DND-41 (cell line): ENCODE measurements around the gene BNIP2.

ENCODE experiments used
- ATAC-seq: fragments of 200-7000 bp; cut with Tn5 transposase; 3 replicates; pipeline ENCODE4 v1.9.1; 2021; ENCODE audit warnings: low read depth; ENCODE audit not compliant: insufficient read depth
- DNase-seq: peaks from one replicate; pipeline ENCODE4 v3.0.0-alpha.2; 2020
- H2AFZ ChIP-seq: 2 replicates; pipeline ENCODE4 v1.6.0; 2012; ENCODE audit warnings: low read depth, low read length
- H3K27ac ChIP-seq: 2 replicates; pipeline ENCODE4 v1.5.1; 2012; ENCODE audit warnings: low read length, inconsistent platforms
- H3K27me3 ChIP-seq: fragments of 200-600 bp; sonication (generic); 2 replicates; pipeline ENCODE4 v1.6.0; 2012; ENCODE audit warnings: low read length, mild to moderate bottlenecking, inconsistent platforms; ENCODE audit not compliant: insufficient read depth, poor library complexity
- H3K36me3 ChIP-seq: 2 replicates; pipeline ENCODE4 v1.5.1; 2012; ENCODE audit warnings: low read length, inconsistent platforms; ENCODE audit not compliant: insufficient read depth
- H3K4me1 ChIP-seq: 2 replicates; pipeline ENCODE4 v1.5.1; 2012; ENCODE audit warnings: mild to moderate bottlenecking, low read length; ENCODE audit not compliant: insufficient read depth
- H3K4me2 ChIP-seq: 2 replicates; pipeline ENCODE4 v1.6.0; 2012; ENCODE audit warnings: mild to moderate bottlenecking, moderate library complexity, low read length, inconsistent platforms; ENCODE audit not compliant: insufficient read depth
- H3K4me3 ChIP-seq, 2 experiments: fragments of 200-600 bp in 1 of 2; shearing (Covaris generic) in 1 of 2; 2 replicates each; pipeline ENCODE4 v1.5.1; 2012 to 2016; ENCODE audit warnings: inconsistent platforms in 2 of 2, low read length in 2 of 2, mild to moderate bottlenecking in 2 of 2, low read depth in 1 of 2, moderate library complexity in 1 of 2
- H3K79me2 ChIP-seq: 2 replicates; pipeline ENCODE4 v1.6.0; 2012; ENCODE audit warnings: low read length, inconsistent platforms; ENCODE audit not compliant: insufficient read depth
- H3K9ac ChIP-seq: 2 replicates; pipeline ENCODE4 v1.6.0; 2012; ENCODE audit warnings: low read depth, mild to moderate bottlenecking, inconsistent platforms, low read length, moderate library complexity
- H3K9me3 ChIP-seq: 2 replicates; pipeline ENCODE4 v1.5.1; 2012; ENCODE audit warnings: low read length, moderate library complexity, mild to moderate bottlenecking, inconsistent platforms; ENCODE audit not compliant: insufficient read depth, severe bottlenecking
- H4K20me1 ChIP-seq: 2 replicates; pipeline ENCODE4 v1.6.0; 2012; ENCODE audit warnings: low read length; ENCODE audit not compliant: insufficient read depth
- EZH2 ChIP-seq: IDR thresholded peaks from 3 replicates; pipeline ENCODE4 v1.6.1; 2012; ENCODE audit warnings: borderline replicate concordance, low read depth, mild to moderate bottlenecking, moderate library complexity, low read length, inconsistent platforms; ENCODE audit not compliant: severe bottlenecking
- TF ChIP-seq, protein P1 (sequence below): IDR thresholded peaks from 2 replicates; pipeline ENCODE4 v1.5.1; 2012; ENCODE audit warnings: borderline replicate concordance, low read length, moderate library complexity, mild to moderate bottlenecking; ENCODE audit not compliant: poor library complexity, severe bottlenecking; ENCODE audit errors: extremely low read depth

Gene BNIP2

DNA sequence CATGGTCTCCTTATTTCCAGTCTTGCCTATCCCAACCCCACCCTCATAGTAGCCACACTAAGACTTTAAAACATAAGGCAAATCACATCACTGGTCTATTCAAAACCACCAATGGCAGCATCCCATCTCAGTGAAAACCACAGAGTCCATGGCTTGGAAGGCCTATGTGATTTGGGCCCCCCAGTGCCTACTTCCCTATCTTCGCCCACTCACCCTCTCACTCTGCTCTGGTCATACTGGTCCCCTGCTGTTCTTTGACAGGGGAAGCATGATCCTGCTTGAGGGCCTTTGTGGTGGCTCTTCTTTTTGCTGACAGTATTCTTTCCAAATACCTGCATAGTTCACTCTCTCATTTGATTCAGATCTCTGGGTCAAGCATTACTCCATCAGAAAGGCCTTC, 35.1 kb downstream of the BNIP2 start:
- peaks cover 37% of the 10 kb centered on the region for H3K36me3 ChIP-seq
- TF ChIP-seq, protein P1, sequence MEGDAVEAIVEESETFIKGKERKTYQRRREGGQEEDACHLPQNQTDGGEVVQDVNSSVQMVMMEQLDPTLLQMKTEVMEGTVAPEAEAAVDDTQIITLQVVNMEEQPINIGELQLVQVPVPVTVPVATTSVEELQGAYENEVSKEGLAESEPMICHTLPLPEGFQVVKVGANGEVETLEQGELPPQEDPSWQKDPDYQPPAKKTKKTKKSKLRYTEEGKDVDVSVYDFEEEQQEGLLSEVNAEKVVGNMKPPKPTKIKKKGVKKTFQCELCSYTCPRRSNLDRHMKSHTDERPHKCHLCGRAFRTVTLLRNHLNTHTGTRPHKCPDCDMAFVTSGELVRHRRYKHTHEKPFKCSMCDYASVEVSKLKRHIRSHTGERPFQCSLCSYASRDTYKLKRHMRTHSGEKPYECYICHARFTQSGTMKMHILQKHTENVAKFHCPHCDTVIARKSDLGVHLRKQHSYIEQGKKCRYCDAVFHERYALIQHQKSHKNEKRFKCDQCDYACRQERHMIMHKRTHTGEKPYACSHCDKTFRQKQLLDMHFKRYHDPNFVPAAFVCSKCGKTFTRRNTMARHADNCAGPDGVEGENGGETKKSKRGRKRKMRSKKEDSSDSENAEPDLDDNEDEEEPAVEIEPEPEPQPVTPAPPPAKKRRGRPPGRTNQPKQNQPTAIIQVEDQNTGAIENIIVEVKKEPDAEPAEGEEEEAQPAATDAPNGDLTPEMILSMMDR, result no peak
- no peak for TF ChIP-seq EZH2
- H3K4me2 ChIP-seq, result 0 out of 2 replicates have a peak overlapping the region, but pooled peaks have one; percentile 13
- H3K27ac ChIP-seq, result no peak overlapping the region
- no peaks in the 10 kb centered on the region for H3K9me3 ChIP-seq
- no peaks in the 10 kb centered on the region for H3K27me3 ChIP-seq
- peaks cover 51% of the 10 kb centered on the region for H3K79me2 ChIP-seq
- H3K4me3 ChIP-seq, result no peak overlapping the region
- ATAC-seq (no peak), DNase-seq (no peak)
- H3K4me1 ChIP-seq, result peaks cover 29% of the 10 kb centered on the region
- no peak overlapping the region for H3K9ac ChIP-seq
- H2AFZ ChIP-seq, result no peak overlapping the region
- peaks cover 9% of the 10 kb centered on the region; the same call in 1 of the 2 replicates for H4K20me1 ChIP-seq

DNA sequence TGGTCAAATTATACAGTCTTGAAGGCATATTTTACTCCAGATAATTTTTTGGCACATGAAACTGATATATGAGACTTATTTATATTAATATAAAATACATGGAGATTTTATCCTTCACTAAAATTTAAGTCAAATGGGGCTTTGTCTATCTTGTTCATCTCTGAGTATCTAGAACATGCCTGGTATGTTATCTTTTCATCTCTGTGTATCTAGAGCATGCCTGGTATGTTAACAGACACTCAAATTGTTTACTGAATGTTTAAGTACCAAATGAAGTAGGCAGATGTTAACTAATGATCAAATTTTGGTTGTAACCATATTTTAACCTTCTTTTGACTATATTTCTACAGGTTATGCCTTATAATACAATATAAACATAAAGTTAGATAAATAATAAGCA, 39.5 kb downstream of the BNIP2 start:
- ATAC-seq (no peak), DNase-seq (no peak)
- Histone ChIP-seq H4K20me1 (no peaks in the 10 kb centered on the region; the same call in 1 of the 2 replicates), H3K4me1 (no peaks in the 10 kb centered on the region), H2AFZ (no peak overlapping the region), H3K27ac (no peak overlapping the region), H3K4me2 (no peak overlapping the region), H3K79me2 (peaks cover 23% of the 10 kb centered on the region), H3K36me3 (peaks cover 60% of the 10 kb centered on the region), H3K9me3 (no peaks in the 10 kb centered on the region), H3K4me3 (no peak overlapping the region), H3K27me3 (no peaks in the 10 kb centered on the region), H3K9ac (no peak overlapping the region)
- TF ChIP-seq, protein P1, result no peak
- TF ChIP-seq EZH2, result no peak

DNA sequence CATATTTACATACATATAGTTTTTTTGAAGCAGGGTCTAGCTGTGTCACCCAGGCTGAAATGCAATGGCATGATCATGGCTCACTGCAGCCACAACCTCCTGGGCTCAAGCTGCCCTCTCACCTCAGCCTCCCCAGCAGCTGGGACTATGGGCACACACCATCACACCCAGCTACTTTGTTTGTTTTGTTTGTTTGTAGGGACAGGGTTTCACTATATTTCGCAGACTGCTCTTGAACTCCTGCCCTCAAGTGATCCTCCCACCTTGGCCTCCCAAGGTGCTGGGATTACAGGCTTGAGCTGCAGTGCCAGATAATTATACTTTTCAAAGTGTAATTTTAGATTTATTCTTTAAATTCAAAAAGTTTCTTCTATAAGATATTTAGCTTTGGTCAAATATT, 42.0 kb downstream of the BNIP2 start:
- no peaks in the 10 kb centered on the region for H3K27me3 ChIP-seq
- ATAC-seq, result no peak

More for the DNA sequence above, 42.0 kb downstream of the BNIP2 start:
- Histone ChIP-seq H3K27ac (no peak overlapping the region), H4K20me1 (no peaks in the 10 kb centered on the region), H3K79me2 (no peaks in the 10 kb centered on the region; the same call in 1 of the 2 replicates), H2AFZ (no peak overlapping the region), H3K9ac (no peak overlapping the region), H3K4me1 (no peaks in the 10 kb centered on the region), H3K36me3 (peaks cover 46% of the 10 kb centered on the region), H3K9me3 (no peaks in the 10 kb centered on the region), H3K4me3 (no peak overlapping the region), H3K4me2 (no peak overlapping the region)
- DNase-seq, result no peak
- TF ChIP-seq EZH2, result no peak
- TF ChIP-seq, protein P1, result no peak
